NCI-H2029 treated with DMSO at 0.1 percent for 48 hours (cell line): Measurements from ENCODE around the gene IKBKE.
A peak's percentile ranks its signal among the peaks of the same experiment; 100 is the strongest.

Experiments used
- DNase-seq: peaks from one replicate; lab custom pipeline; 2025; lab: John Stamatoyannopoulos, UW

The IKBKE gene

DNA sequence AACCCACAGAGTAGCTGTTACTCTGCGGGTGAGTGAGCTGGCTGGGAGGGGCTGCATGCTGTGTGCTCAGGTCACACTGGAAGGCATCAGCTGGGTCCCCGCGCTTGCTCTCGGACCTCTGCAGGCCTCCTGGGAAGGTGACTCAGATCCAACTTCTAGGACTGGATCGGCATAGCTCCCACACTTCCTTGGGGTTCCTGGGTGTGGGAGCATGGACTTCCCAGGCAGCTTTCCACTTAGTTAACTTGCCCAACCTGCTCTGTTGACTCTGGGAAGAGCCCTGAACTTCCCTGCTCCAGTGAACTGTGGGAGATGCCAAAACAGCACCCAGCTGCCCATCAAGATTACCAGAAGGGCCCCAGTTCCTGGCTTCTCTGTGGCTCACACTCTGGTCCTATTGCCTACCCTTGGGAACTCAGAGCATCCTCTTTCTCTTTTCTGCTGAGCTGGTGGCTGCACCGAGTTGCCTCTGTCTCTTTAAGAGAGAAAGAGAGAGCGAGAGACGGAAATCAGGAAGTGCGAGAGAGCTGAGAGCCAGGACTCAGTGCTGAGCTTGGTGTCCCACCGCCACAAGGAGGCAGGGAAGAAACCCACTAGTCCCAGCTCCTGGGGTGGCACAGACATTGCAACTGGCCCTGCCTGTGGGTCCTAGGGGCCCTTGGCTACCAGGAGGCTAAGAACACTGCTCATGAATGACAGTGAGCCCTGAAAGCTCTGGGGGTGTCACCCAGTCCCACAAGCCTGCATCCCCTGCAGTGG, at the start of gene IKBKE:
Gene IKBKE (plus strand): TSS at position 544 of the 759 bp plus-strand sequence. CDS start 2,752 bp downstream, outside the sequence.
- peak; percentile 16 for DNase-seq

DNA sequence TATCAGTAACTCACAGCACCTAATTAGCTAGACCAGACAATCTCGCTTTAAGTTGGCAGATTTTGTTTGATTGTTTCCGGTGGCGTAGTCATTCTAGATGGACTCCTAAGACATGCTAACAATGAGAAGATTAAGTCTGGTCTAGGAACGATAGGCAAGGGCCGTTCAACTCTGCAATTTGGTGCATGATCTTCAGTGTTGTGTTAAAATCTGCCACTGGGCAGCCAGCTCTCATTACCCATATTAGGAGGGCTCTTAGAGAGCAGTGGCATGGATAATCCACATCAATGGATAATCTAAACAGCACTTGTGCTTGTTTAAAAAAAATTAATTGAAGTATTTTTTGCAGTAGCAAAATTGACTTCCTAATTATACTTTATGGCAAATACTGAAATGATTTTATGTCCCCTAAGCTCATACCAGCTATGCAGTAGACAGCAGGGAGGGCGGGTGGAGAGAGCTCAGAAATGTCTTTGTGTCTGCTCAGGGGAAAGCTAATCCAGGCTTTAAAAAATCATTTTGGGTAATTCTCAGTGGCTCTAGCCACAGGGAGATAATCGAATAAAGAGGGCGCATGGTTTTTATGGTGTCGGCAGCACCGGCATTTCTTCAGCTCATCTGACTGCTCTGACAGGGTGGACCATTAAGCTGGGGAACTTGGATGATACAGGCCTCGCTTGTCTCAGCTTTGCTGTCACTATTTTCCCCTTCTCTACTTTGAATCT, 48.5 kb upstream of the IKBKE start:
- no peak for DNase-seq

DNA sequence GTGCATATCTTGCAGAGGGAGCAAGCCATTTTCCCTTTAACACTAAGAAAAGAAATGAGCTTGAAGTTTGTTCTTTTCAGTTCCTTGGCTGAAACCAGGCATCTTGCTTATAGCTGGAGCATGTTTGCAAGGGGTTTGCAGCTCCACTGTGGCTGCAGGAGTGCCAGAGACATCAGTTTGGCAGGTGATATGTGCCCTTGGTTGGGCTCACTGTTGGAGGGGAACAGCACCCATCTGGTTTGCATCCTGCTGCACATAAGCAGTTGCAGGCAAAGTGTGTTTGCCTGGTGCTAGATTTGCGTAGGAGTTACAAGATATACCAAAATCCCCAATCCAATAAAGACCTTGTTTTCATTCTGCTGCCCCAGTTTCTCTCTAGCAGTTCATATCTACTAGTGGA, 47.8 kb upstream of the IKBKE start:
- DNase-seq: no peak

DNA sequence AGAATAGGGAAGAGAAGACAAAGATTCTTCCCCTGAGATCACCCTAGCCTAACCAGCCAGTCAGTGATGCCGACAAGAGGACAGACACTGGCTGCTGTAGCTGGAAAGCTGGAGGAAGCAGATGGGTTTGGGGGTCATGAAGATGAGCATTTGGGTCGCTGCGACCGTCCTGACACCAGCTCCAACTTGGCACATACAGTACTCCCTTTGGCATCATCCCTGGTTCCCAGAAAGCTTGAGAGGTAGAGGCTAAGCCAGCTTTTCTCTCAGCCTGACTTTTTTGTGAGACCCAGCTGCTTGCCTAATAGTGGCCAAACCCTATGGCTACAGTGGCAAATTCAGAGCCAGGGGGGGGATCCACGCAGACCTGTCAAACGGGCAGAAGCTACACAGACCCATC, 43.0 kb upstream of the IKBKE start:
- no peak for DNase-seq

DNA sequence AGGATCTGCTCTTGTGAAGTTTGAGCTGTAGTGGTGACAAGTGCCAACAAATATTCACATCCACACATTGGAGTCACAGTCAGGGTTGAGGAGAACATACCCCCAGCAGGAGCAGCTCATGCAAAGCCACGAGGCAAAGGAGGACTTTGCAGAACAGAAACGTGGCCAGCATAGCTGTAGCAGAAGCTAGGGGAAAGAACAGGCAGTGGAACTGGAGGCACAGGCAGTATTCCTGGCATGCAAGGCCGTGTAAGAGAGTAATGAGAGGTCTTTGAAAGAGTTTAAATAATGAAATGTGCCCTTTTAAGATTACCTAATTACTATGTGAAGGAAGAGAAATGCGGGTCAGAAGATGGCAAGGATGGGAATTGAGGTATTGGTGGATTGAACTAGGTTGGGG, 40.9 kb upstream of the IKBKE start:
- no peak for DNase-seq

DNA sequence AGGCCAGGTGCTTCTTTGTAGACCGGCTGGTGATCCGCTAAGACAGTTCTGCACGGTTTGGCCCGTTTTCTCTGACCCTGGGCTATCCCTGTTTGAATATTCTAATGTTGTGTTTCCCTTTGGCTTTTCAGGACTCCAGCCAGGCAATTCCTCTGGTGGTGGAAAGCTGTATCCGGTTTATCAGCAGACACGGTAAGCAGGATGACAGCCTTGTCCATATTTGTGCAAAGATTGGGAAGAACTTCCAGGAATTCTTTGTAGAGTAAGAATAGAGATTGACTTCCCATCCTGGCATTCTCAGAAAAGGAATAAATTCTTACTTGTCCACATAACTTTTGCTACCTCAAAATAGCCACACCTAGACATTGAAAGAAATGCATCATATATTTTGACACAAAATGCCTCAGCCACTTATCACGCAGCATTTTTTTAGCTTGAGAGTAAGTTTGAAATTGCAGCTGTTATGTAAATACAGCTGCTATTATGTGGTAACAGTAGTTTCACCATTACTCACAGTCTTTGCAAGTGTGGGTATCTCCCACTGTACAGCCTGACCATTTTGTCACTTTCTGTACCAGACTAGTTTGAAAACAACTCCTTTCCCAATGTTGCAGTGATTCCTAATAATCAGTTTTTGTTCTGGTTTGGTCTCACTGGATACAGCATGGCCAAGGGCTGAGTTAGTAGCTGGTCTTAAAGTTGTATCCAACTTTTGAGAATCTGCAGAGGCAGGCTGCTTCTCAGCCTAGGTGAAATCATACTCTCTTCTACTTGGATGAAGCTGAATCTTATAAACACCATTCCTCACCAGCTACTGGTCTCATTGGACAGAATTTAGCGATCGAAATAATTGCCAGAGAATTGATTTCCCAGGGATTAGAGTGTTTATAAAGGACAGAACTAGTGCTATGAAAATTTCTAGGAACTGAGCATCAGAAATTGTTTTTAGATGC, 40.0 kb upstream of the IKBKE start:
- no peak for DNase-seq

GRCh38 chr1:206435445-206435844, 34.8 kb upstream of the IKBKE start:
- DNase-seq: no peak

GRCh38 chr1:206438554-206438953, 31.7 kb upstream of the IKBKE start:
- DNase-seq: no peak

- DNase-seq: no peak
Observed at GRCh38 chr1:206439205-206439604, 31.1 kb upstream of the IKBKE start.

DNA sequence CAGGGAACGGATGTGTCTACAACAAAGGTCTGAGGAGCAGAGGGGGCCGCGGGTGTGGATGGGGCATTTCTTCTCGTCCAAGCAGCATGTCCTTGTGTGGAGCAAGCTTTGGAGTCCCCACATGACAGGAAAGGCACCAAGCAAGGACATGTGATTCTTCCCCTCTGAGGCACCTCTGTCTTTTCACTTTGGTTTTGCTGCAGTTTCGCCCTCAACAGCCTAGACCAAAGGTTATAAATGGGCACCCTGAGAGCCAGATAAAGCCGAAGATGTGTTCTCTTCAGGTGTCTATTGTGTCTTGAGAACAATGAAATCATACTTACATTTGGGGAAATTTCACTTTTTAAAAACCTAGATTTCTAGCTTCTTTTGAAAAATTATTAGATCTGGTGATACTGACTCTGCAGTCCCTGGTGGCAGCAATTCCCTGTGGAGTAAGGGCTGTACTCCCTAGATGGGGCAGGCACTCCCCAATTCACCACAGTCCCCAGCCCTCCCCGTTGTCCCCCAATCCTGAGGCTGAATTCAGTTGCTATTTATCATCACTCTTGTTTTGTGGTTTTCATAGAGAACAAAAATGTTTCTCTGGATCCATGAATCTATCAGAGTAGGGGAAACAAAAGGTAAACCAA, 28.8 kb upstream of the IKBKE start:
- DNase-seq: no peak

DNA sequence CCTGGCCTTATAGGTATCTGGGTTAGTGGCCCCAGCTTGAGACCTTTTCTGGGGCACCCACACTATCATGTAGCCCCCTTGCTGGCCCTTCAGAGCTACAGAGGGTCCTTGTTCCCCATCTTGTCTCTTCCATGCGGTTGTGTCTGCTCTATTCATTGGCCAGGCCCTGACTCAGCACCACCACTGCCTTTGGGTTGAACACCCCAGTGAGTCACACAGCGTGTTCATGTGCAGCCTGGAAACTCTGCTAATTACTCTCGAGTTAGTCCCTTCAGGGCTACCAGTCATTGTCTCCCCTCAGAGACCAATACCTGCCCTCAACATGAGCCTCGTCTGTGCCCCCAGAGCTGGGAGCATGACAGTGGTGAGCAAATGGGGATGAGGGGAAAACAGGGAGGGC, 28.2 kb upstream of the IKBKE start:
- DNase-seq: no peak

- no peak for DNase-seq
Observed at GRCh38 chr1:206445116-206445515, 25.2 kb upstream of the IKBKE start.

- DNase-seq: no peak
Observed at GRCh38 chr1:206445911-206446356, 24.3 kb upstream of the IKBKE start.

DNA sequence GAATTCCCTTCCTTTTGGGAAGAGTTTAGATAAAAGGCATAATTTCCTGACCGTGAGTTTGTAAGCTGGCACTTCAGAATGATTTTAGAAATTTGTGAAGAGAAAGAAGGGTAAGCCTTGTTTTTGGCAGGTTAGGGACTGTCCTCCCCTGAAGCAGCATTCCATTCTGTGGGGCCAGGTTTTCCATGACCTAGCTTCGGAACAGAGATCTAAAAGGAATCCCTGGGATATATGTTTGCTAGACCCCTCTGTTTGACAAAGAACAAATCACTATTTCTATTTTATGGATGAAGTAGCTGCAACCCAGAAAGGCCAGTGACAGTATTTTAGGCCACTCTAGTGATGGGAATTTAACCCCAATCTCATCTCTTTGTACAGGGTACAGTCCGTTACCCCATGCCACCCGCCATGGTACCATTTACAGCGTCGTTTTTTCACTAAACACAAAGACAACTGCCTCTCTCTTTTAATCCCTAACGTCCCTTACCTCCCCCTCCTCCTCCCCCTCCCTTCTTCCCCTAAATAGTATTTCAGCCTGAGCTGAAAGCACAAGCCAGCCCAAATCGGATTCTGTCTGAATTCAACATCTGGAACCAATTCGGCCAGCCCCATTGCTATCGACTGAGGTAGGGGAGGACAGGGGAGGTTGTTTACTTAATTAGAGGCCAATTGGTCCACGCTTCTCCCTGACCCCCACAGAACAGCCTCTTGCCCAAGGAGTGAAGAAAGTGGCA, 23.4 kb upstream of the IKBKE start:
- no peak for DNase-seq

- DNase-seq: no peak
Observed at GRCh38 chr1:206447422-206447765, 22.9 kb upstream of the IKBKE start.

GRCh38 chr1:206447792-206448191, 22.5 kb upstream of the IKBKE start:
- no peak for DNase-seq

GRCh38 chr1:206448471-206448870, 21.8 kb upstream of the IKBKE start:
- no peak for DNase-seq

DNA sequence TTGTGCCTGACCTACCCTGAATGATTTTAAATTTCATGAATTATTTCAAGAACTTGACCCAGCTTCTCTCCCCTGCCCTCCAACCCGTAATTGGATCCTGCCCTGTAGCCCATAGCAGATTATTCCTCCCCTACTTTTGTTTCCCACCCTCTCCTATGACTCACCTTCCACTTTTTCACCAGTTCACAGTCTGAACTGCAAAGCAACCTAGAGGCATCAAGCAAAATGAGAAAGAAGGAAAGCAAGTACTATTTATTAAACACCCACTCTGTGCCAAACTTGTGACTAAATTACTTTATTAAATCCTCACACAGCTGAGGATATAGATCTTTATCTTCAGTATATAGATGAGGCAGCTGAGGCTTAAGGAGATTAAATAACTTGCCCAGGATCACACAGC, 20.7 kb upstream of the IKBKE start:
- no peak for DNase-seq

- DNase-seq: no peak
Observed at GRCh38 chr1:206450281-206450680, 20.0 kb upstream of the IKBKE start.

- no peak for DNase-seq
Observed at GRCh38 chr1:206451134-206451686, 19.1 kb upstream of the IKBKE start.

DNA sequence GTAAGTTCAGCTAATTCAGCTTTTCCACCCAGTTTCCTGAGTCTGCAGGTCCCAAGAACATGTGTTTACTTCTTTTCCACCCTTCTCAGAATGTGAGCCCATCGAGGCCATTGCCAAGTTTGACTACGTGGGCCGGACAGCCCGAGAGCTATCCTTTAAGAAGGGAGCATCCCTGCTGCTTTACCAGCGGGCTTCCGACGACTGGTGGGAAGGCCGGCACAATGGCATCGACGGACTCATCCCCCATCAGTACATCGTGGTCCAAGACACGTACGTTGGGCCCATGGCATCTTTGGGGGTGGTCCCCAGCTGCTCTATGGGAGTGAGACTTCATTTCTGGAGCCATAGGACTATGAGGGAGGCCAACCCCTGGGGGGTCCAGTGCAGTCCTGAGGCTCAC, 17.2 kb upstream of the IKBKE start:
- DNase-seq: no peak
